ACC112 (cell line): ENCODE results near the gene BCAR3.

Experiments used
- H2AFZ ChIP-seq: fragments of 200-600 bp; sonication (generic); one replicate; pipeline ENCODE4 v1.6.0; 2017; ENCODE audit warnings: antibody characterized with exemption, low read length; ENCODE audit not compliant: unreplicated experiment
- H3K27ac ChIP-seq: fragments of 200-600 bp; sonication (generic); 2 replicates; pipeline ENCODE4 v1.5.1; 2014; ENCODE audit warnings: low read depth, mild to moderate bottlenecking, antibody characterized with exemption, low read length, moderate library complexity
- H3K27me3 ChIP-seq: fragments of 200-600 bp; sonication (generic); 2 replicates; pipeline ENCODE4 v1.6.1; 2014; ENCODE audit warnings: mild to moderate bottlenecking, antibody characterized with exemption, low read length, moderate library complexity, mixed read lengths; ENCODE audit not compliant: insufficient read depth
- H3K36me3 ChIP-seq: fragments of 200-600 bp; sonication (generic); 2 replicates; pipeline ENCODE4 v1.6.1; 2016; ENCODE audit warnings: mild to moderate bottlenecking, antibody characterized with exemption, low read length, moderate library complexity, mixed read lengths; ENCODE audit not compliant: insufficient read depth
- H3K4me1 ChIP-seq: fragments of 200-600 bp; sonication (generic); one replicate; pipeline ENCODE4 v1.6.1; 2016; ENCODE audit warnings: low read length, mixed read lengths; ENCODE audit not compliant: insufficient read depth, unreplicated experiment, control insufficient read depth
- H3K4me3 ChIP-seq: fragments of 200-600 bp; sonication (generic); 2 replicates; pipeline ENCODE4 v1.5.1; 2014; ENCODE audit warnings: mild to moderate bottlenecking, low read depth, low read length
- H3K79me2 ChIP-seq: fragments of 200-600 bp; sonication (generic); one replicate; pipeline ENCODE4 v1.6.0; 2016; ENCODE audit warnings: low read length; ENCODE audit not compliant: control insufficient read depth, unreplicated experiment, insufficient read depth

BCAR3 gene

GRCh38 chr1:93576346-93576745 lies 105.3 kb downstream of the BCAR3 start:
- H3K79me2 ChIP-seq = peaks cover 24% of the 10 kb centered on the region
- H3K4me3 ChIP-seq = no peak overlapping the region
- no peak overlapping the region for H3K27ac ChIP-seq
- peaks cover 15% of the 10 kb centered on the region for H3K4me1 ChIP-seq
- H2AFZ ChIP-seq = no peak overlapping the region
- no peaks in the 10 kb centered on the region for H3K27me3 ChIP-seq
- H3K36me3 ChIP-seq = peaks cover 41% of the 10 kb centered on the region

GRCh38 chr1:93575621-93576284 lies 105.9 kb downstream of the BCAR3 start:
- no peak overlapping the region for H3K27ac ChIP-seq
- peaks cover 24% of the 10 kb centered on the region for H3K79me2 ChIP-seq
- no peak overlapping the region for H3K4me3 ChIP-seq
- no peak overlapping the region for H2AFZ ChIP-seq
- no peaks in the 10 kb centered on the region for H3K27me3 ChIP-seq
- H3K4me1 ChIP-seq = peaks cover 15% of the 10 kb centered on the region
- H3K36me3 ChIP-seq = peaks cover 41% of the 10 kb centered on the region

- peaks cover 24% of the 10 kb centered on the region for H3K79me2 ChIP-seq
- no peak overlapping the region for H3K27ac ChIP-seq
- no peaks in the 10 kb centered on the region for H3K27me3 ChIP-seq
- H3K36me3 ChIP-seq = peaks cover 41% of the 10 kb centered on the region
- H2AFZ ChIP-seq = no peak overlapping the region
- H3K4me3 ChIP-seq = no peak overlapping the region
- H3K4me1 ChIP-seq = peaks cover 9% of the 10 kb centered on the region
These were observed 106.6 kb downstream of the BCAR3 start for GRCh38 chr1:93574991-93575390.

- no peak overlapping the region for H2AFZ ChIP-seq
- peaks cover 4% of the 10 kb centered on the region for H3K4me1 ChIP-seq
- no peak overlapping the region for H3K27ac ChIP-seq
- H3K4me3 ChIP-seq = no peak overlapping the region
- H3K36me3 ChIP-seq = peaks cover 44% of the 10 kb centered on the region
- no peaks in the 10 kb centered on the region for H3K27me3 ChIP-seq
- H3K79me2 ChIP-seq = peaks cover 21% of the 10 kb centered on the region
These were observed 107.1 kb downstream of the BCAR3 start for GRCh38 chr1:93574511-93574910.

GRCh38 chr1:93573940-93574469 lies 107.6 kb downstream of the BCAR3 start:
- H3K4me1 ChIP-seq = no peaks in the 10 kb centered on the region
- no peak overlapping the region for H3K27ac ChIP-seq
- H3K4me3 ChIP-seq = no peak overlapping the region
- no peak overlapping the region for H2AFZ ChIP-seq
- H3K27me3 ChIP-seq = no peaks in the 10 kb centered on the region
- H3K79me2 ChIP-seq = peaks cover 16% of the 10 kb centered on the region
- peaks cover 44% of the 10 kb centered on the region for H3K36me3 ChIP-seq

- Histone ChIP-seq H3K27me3 (no peaks in the 10 kb centered on the region), H3K4me3 (no peak overlapping the region), H2AFZ (no peak overlapping the region), H3K79me2 (no peaks in the 10 kb centered on the region), H3K27ac (no peak overlapping the region), H3K36me3 (peaks cover 38% of the 10 kb centered on the region), H3K4me1 (peaks cover 9% of the 10 kb centered on the region)
These were observed 109.9 kb downstream of the BCAR3 start for GRCh38 chr1:93571623-93572310.

GRCh38 chr1:93569489-93569888 lies 112.1 kb downstream of the BCAR3 start:
- H3K79me2 ChIP-seq = no peaks in the 10 kb centered on the region
- H3K36me3 ChIP-seq = peaks cover 48% of the 10 kb centered on the region
- H3K27me3 ChIP-seq = no peaks in the 10 kb centered on the region
- no peak overlapping the region for H3K4me3 ChIP-seq
- H2AFZ ChIP-seq = no peak overlapping the region
- no peak overlapping the region for H3K27ac ChIP-seq
- H3K4me1 ChIP-seq = peaks cover 9% of the 10 kb centered on the region

- Histone ChIP-seq H3K36me3 (peaks cover 39% of the 10 kb centered on the region; the same call in 1 of the 2 replicates), H3K79me2 (no peaks in the 10 kb centered on the region), H2AFZ (no peak overlapping the region), H3K4me3 (no peak overlapping the region), H3K4me1 (peaks cover 9% of the 10 kb centered on the region), H3K27me3 (no peaks in the 10 kb centered on the region), H3K27ac (peak overlapping the region; percentile 17; the same call in 1 of the 2 replicates)
These were observed 114.2 kb downstream of the BCAR3 start for GRCh38 chr1:93567255-93567918.

- Histone ChIP-seq H3K27ac (no peak overlapping the region), H3K36me3 (peaks cover 39% of the 10 kb centered on the region), H3K4me3 (no peak overlapping the region), H2AFZ (no peak overlapping the region), H3K4me1 (peaks cover 9% of the 10 kb centered on the region), H3K79me2 (no peaks in the 10 kb centered on the region), H3K27me3 (no peaks in the 10 kb centered on the region)
These were observed 115.4 kb downstream of the BCAR3 start for GRCh38 chr1:93566227-93566626.

- Histone ChIP-seq H2AFZ (no peak overlapping the region), H3K4me1 (peaks cover 9% of the 10 kb centered on the region), H3K36me3 (peaks cover 45% of the 10 kb centered on the region), H3K27me3 (no peaks in the 10 kb centered on the region), H3K4me3 (no peak overlapping the region), H3K79me2 (no peaks in the 10 kb centered on the region), H3K27ac (no peak overlapping the region)
These were observed 116.0 kb downstream of the BCAR3 start for GRCh38 chr1:93565496-93566206.
